A673 (cell line): Measurements from ENCODE around the gene DNMT3L.
"Not testable (repeated sequence)": the region's sequence is repeated elsewhere in the genome, so short reads cannot be mapped to it uniquely, and the experiment has no call there.

Experiments
- CTCF ChIP-seq: fragments of 300-800, 200-600 bp; sonication (generic); conservative IDR thresholded peaks from 2 replicates; pipeline ENCODE4 v1.5.1; 2017; ENCODE audit warnings: low read depth, mild to moderate bottlenecking, antibody characterized with exemption, low read length, moderate library complexity, mixed read lengths
- EZH2 ChIP-seq: fragments of 200-600 bp; sonication (generic); IDR thresholded peaks from 2 replicates; pipeline ENCODE4 v1.6.1; 2017; ENCODE audit warnings: borderline replicate concordance, low read depth, mild to moderate bottlenecking, mixed read lengths, antibody characterized with exemption, low read length; ENCODE audit not compliant: poor library complexity, severe bottlenecking

- TF ChIP-seq CTCF, EZH2: not testable (repeated sequence)
These were observed 34.1 kb downstream of the DNMT3L start for GRCh38 chr21:44227614-44228013.
